WI38 (cell line): ENCODE data around the gene PLCD1.

ENCODE experiments used
- H3K4me3 ChIP-seq: 2 replicates; pipeline ENCODE4 v1.5.1; 2011; ENCODE audit warnings: low read depth, mild to moderate bottlenecking, control low read depth, low read length
- TF ChIP-seq, protein P1 (sequence below): IDR thresholded peaks from 2 replicates; pipeline ENCODE4 v1.5.1; 2012; ENCODE audit warnings: low read depth, mild to moderate bottlenecking, control low read depth, low read length

PLCD1 gene

DNA sequence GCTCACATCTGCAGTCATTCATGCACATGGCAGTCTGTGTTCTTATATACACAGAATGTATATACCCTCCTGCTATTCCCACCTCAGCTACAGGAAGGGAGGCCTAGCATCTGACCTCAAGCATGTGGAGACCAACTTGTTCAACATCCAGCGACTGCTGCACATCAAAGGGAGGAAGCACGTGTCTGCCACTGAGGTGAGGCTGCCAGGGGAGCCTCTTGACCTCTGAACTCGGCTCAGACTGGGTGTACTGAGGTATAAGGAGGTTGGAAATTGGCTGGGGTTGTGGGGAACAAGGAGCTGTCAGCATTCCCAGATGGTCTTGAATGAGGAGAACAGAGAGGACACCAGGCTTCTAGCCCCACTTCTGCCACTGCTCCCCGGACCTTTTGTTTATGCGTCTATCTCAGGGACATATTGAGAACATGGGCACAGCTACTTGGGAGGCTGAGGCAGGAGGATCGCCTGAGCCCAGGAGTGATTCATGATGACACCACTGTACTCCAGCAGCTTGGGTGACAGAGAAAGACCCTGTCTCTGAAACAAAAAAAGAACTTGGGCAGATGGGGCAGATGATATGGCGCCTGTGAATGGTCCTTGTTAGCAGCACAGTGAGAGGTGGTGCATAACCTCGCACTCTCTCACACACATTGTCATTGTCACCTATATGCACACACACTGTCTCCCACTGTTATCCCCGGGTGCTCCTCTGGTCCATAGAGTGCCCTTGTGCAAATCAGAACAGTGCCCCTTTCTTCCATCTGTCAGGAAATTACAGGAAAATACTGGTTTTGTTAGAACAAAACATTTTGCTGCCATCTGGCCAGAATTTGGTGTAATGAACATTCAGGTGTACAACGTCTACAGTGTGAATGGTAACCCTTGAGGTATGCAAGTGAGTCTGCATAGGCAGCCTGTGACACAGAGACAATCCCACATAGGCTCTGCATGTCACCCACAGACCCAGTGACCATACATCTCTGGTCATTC is 33.5 kb downstream of the PLCD1 start:
- TF ChIP-seq, protein P1, sequence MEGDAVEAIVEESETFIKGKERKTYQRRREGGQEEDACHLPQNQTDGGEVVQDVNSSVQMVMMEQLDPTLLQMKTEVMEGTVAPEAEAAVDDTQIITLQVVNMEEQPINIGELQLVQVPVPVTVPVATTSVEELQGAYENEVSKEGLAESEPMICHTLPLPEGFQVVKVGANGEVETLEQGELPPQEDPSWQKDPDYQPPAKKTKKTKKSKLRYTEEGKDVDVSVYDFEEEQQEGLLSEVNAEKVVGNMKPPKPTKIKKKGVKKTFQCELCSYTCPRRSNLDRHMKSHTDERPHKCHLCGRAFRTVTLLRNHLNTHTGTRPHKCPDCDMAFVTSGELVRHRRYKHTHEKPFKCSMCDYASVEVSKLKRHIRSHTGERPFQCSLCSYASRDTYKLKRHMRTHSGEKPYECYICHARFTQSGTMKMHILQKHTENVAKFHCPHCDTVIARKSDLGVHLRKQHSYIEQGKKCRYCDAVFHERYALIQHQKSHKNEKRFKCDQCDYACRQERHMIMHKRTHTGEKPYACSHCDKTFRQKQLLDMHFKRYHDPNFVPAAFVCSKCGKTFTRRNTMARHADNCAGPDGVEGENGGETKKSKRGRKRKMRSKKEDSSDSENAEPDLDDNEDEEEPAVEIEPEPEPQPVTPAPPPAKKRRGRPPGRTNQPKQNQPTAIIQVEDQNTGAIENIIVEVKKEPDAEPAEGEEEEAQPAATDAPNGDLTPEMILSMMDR, result no peak
- H3K4me3 ChIP-seq, result no peak overlapping the region

DNA sequence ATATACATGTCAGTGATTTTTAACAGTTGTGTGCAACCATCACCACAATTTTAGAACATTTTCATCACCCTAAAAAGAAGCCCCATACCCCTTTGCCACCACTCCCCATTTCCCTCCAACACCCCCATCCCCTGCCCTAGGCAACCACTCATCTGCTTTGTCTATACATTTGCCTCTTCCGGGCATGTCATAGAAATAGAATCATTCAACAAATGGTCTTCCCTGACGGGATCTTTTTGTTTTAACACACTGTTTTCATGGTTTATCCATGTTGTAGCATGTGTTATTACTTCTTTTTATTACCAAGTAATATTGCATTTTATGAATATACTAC is 34.8 kb downstream of the PLCD1 start:
- peak overlapping the region; percentile 54 for H3K4me3 ChIP-seq
- TF ChIP-seq, protein P1, result no peak

DNA sequence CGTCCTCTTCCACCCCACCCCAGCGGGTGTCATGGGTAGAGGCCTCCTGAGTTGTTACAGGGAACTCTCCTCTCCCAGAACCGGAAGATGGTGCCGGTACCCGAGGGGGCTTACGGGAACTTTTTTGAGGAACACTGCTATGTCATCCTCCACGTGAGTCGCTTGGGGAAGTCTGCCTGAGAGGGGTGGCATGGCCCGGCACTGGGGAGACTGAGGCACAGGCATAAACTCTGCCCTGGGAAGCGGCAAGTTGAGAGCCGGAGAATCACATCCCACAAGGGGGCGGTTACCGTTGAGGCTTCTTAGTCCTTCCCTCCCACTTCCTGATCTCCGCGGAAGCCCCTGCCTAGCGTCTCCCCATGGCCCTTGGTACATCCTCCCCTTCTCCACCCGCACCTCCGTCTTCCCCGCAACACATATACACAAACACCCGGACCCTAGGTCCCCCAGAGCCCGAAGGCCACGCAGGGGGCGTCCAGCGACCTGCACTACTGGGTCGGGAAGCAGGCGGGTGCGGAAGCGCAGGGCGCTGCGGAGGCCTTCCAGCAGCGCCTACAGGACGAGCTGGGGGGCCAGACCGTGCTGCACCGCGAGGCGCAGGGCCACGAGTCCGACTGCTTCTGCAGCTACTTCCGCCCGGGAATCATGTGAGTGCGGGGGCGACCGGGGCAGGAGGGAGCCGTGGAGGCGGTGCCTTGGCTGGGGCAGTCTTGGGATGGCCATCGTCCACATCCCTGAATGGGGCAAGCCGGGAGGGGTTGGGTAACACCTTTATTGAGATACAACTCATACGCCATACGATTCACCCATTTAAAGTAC is 35.4 kb downstream of the PLCD1 start:
- H3K4me3 ChIP-seq, result peak overlapping the region; percentile 54
- TF ChIP-seq, protein P1, result no peak

DNA sequence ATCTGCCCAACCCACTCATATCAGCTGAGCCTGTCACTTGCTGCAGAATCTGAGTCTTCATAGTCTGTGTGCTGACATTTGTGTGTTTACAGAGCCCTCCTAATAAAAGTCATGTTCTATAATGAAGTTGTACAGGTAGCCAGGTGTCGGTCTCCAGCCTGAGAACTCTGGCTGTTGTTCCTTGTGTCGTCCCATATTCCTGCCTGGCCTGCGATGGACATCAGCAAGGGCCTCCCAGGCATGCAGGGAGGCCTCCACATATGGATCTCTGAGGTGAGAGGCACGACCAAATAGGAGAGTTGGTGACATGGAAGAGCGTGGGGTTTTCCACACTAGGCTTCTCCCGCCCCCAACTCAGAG is 36.0 kb downstream of the PLCD1 start:
- H3K4me3 ChIP-seq, result peak overlapping the region; percentile 54

DNA sequence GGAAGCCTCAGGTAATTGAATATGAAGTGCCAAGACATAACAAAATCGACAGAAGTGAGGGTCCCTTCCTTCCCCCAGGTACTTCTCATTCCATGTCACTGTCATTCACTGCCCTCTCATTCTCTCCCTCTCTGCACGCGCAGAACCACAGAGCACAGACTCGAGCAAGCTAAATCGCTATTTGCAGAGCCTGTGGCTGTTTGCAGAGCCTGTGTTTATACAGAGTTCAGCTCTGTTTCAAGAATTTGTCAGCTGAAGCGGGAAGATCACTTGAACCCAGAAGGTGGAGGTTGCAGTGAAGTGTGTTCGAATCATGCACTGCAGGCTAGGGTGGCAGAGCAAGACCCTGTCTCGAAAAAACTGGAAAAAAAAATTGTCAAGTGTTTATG is 36.4 kb downstream of the PLCD1 start:
- no peak overlapping the region for H3K4me3 ChIP-seq
- TF ChIP-seq, protein P1, result no peak

More for the DNA sequence above, 36.0 kb downstream of the PLCD1 start:
- TF ChIP-seq, protein P1, result no peak

DNA sequence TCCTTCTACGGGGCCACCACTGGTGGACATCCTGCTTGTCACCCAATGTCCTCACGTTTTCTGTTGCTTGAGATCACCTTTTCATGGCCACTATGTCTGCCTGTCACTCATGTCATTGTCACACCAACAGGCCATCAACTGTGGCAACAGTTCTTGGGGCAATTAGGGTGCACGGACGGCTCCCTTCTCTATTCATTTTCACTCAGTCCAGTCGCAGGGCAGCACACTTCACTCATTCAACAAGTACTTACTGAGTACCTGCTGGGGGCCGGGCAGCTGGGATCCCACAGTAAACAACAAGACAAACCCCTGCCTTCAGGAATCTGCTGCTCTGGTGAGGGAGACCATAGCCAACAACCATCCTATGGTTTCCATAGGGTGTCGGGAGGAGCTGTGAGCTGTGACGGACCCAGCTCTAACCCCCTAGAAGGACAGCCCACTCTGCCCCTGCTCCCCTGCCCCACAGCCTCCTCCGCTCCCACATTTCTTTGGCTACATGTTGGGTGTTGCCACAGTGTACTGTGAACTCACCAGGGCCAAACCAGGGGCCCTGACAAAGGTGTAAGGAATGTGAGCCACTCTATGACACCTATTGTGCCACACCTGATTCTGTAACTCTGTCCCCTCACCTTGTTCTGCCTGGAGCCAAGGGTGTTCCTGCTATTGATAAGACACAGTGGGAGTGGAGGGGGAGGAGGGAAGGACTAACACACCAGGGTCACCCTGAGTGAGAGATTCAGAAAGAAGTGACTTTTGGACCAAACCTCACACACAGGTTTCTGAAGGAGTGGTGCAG is 37.0 kb downstream of the PLCD1 start:
- no peak overlapping the region for H3K4me3 ChIP-seq

More for the DNA sequence above, 37.0 kb downstream of the PLCD1 start:
- TF ChIP-seq, protein P1, result no peak
